ENCODE measurements around the gene ADH7. TPM values are rescaled to one million over a fixed set of nuclear protein-coding genes. Genes with fewer than 3 reads are reported as not detected.

Gene ADH7
- not detected for polyA plus RNA-seq
- long read RNA-seq, donor 1: 0 reads
- long read RNA-seq, donor 2: 0 reads
- long read RNA-seq, donor 3: 0 reads
- long read RNA-seq, donor 4: 0 reads
- long read RNA-seq, donor 5: 0 reads
- long read RNA-seq, donor 6: 0 reads
- long read RNA-seq, donor 7: 0 reads
- long read RNA-seq, donor 8: 0 reads
- long read RNA-seq, donor 9: 0 reads
- long read RNA-seq, donor 10: 0 reads
- long read RNA-seq, donor 11: 0 reads

- Histone ChIP-seq H3K4me1 (ENCODE audit: control insufficient read depth, insufficient read depth, low read length) (no peaks in the 10 kb centered on the region), H3K27ac (ENCODE audit: low read length) (no peak within 1 kb of the TSS), H3K9me3 (ENCODE audit: control insufficient read depth, low read depth, low read length) (no peaks in the 10 kb centered on the region), H3K27me3 (ENCODE audit: control insufficient read depth, insufficient read depth, low read length) (no peaks in the 10 kb centered on the region), H3K36me3 (ENCODE audit: control insufficient read depth, insufficient read depth, low read length) (no peaks in the 10 kb centered on the region), H3K4me3 (ENCODE audit: low read length) (no peak within 1 kb of the TSS)
- WGBS (ENCODE audit: insufficient coverage, low lambda C conversion rate): no CpG with 5 or more reads among the region's 1 CpG
- no peak for DNase-seq
These were observed at the start of gene ADH7 for GRCh38 chr4:99435154-99435553. ADH7 (minus strand) TSS chr4:99435342; CDS start chr4:99435233, 109 bp downstream.

GRCh38 chr4:99483636-99484035 lies 48.5 kb upstream of the ADH7 start:
- H3K27me3 ChIP-seq (ENCODE audit: control insufficient read depth, insufficient read depth, low read length): no peaks in the 10 kb centered on the region
- no peaks in the 10 kb centered on the region for H3K36me3 ChIP-seq (ENCODE audit: control insufficient read depth, insufficient read depth, low read length)
- no peaks in the 10 kb centered on the region for H3K4me1 ChIP-seq (ENCODE audit: control insufficient read depth, insufficient read depth, low read length)
- WGBS (ENCODE audit: insufficient coverage, low lambda C conversion rate): 100% methylated on average over 1 of the region's 1 CpG
- no peak overlapping the region for H3K4me3 ChIP-seq (ENCODE audit: low read length)
- no peak for DNase-seq
- no peak overlapping the region for H3K27ac ChIP-seq (ENCODE audit: low read length)
- peaks cover 5% of the 10 kb centered on the region for H3K9me3 ChIP-seq (ENCODE audit: control insufficient read depth, low read depth, low read length)

GRCh38 chr4:99473131-99473530 lies 38.0 kb upstream of the ADH7 start:
- Histone ChIP-seq H3K36me3 (ENCODE audit: control insufficient read depth, insufficient read depth, low read length) (no peaks in the 10 kb centered on the region), H3K9me3 (ENCODE audit: control insufficient read depth, low read depth, low read length) (no peaks in the 10 kb centered on the region), H3K27me3 (ENCODE audit: control insufficient read depth, insufficient read depth, low read length) (no peaks in the 10 kb centered on the region), H3K27ac (ENCODE audit: low read length) (no peak overlapping the region), H3K4me1 (ENCODE audit: control insufficient read depth, insufficient read depth, low read length) (no peaks in the 10 kb centered on the region), H3K4me3 (ENCODE audit: low read length) (no peak overlapping the region)
- no CpG with 5 or more reads among the region's 1 CpG for WGBS (ENCODE audit: insufficient coverage, low lambda C conversion rate)
- DNase-seq: no peak

- WGBS (ENCODE audit: insufficient coverage, low lambda C conversion rate): no CpG with 5 or more reads among the region's 1 CpG
- no peaks in the 10 kb centered on the region for H3K9me3 ChIP-seq (ENCODE audit: control insufficient read depth, low read depth, low read length)
- no peak overlapping the region for H3K27ac ChIP-seq (ENCODE audit: low read length)
- no peak overlapping the region for H3K4me3 ChIP-seq (ENCODE audit: low read length)
- H3K4me1 ChIP-seq (ENCODE audit: control insufficient read depth, insufficient read depth, low read length): no peaks in the 10 kb centered on the region
- H3K27me3 ChIP-seq (ENCODE audit: control insufficient read depth, insufficient read depth, low read length): no peaks in the 10 kb centered on the region
- DNase-seq: no peak
- H3K36me3 ChIP-seq (ENCODE audit: control insufficient read depth, insufficient read depth, low read length): no peaks in the 10 kb centered on the region
These were observed 36.8 kb upstream of the ADH7 start for GRCh38 chr4:99471896-99472295.

- DNase-seq: no peak
- Histone ChIP-seq H3K4me3 (ENCODE audit: low read length) (no peak overlapping the region), H3K9me3 (ENCODE audit: control insufficient read depth, low read depth, low read length) (no peaks in the 10 kb centered on the region), H3K27ac (ENCODE audit: low read length) (no peak overlapping the region), H3K4me1 (ENCODE audit: control insufficient read depth, insufficient read depth, low read length) (no peaks in the 10 kb centered on the region), H3K27me3 (ENCODE audit: control insufficient read depth, insufficient read depth, low read length) (no peaks in the 10 kb centered on the region), H3K36me3 (ENCODE audit: control insufficient read depth, insufficient read depth, low read length) (no peaks in the 10 kb centered on the region)
These were observed 36.2 kb upstream of the ADH7 start for GRCh38 chr4:99471349-99471748.

GRCh38 chr4:99468889-99469288 lies 33.7 kb upstream of the ADH7 start:
- DNase-seq: no peak
- H3K4me1 ChIP-seq (ENCODE audit: control insufficient read depth, insufficient read depth, low read length): no peaks in the 10 kb centered on the region
- no peak overlapping the region for H3K4me3 ChIP-seq (ENCODE audit: low read length)
- no peaks in the 10 kb centered on the region for H3K27me3 ChIP-seq (ENCODE audit: control insufficient read depth, insufficient read depth, low read length)
- WGBS (ENCODE audit: insufficient coverage, low lambda C conversion rate): no CpG with 5 or more reads among the region's 1 CpG
- H3K36me3 ChIP-seq (ENCODE audit: control insufficient read depth, insufficient read depth, low read length): no peaks in the 10 kb centered on the region
- H3K9me3 ChIP-seq (ENCODE audit: control insufficient read depth, low read depth, low read length): no peaks in the 10 kb centered on the region
- H3K27ac ChIP-seq (ENCODE audit: low read length): no peak overlapping the region

GRCh38 chr4:99467887-99468286 lies 32.7 kb upstream of the ADH7 start:
- Histone ChIP-seq H3K36me3 (ENCODE audit: control insufficient read depth, insufficient read depth, low read length) (no peaks in the 10 kb centered on the region), H3K27ac (ENCODE audit: low read length) (no peak overlapping the region), H3K27me3 (ENCODE audit: control insufficient read depth, insufficient read depth, low read length) (no peaks in the 10 kb centered on the region), H3K4me3 (ENCODE audit: low read length) (no peak overlapping the region), H3K4me1 (ENCODE audit: control insufficient read depth, insufficient read depth, low read length) (no peaks in the 10 kb centered on the region), H3K9me3 (ENCODE audit: control insufficient read depth, low read depth, low read length) (no peaks in the 10 kb centered on the region)
- no peak for DNase-seq
- 70% methylated on average over 1 of the region's 2 CpGs for WGBS (ENCODE audit: insufficient coverage, low lambda C conversion rate)

- no peak overlapping the region for H3K27ac ChIP-seq (ENCODE audit: low read length)
- no peaks in the 10 kb centered on the region for H3K9me3 ChIP-seq (ENCODE audit: control insufficient read depth, low read depth, low read length)
- no peak overlapping the region for H3K4me3 ChIP-seq (ENCODE audit: low read length)
- no CpG with 5 or more reads among the region's 2 CpGs for WGBS (ENCODE audit: insufficient coverage, low lambda C conversion rate)
- no peaks in the 10 kb centered on the region for H3K36me3 ChIP-seq (ENCODE audit: control insufficient read depth, insufficient read depth, low read length)
- DNase-seq: no peak
- no peaks in the 10 kb centered on the region for H3K27me3 ChIP-seq (ENCODE audit: control insufficient read depth, insufficient read depth, low read length)
- no peaks in the 10 kb centered on the region for H3K4me1 ChIP-seq (ENCODE audit: control insufficient read depth, insufficient read depth, low read length)
These were observed 28.4 kb upstream of the ADH7 start for GRCh38 chr4:99463566-99463965.

- WGBS (ENCODE audit: insufficient coverage, low lambda C conversion rate): no CpG with 5 or more reads among the region's 4 CpGs
- no peaks in the 10 kb centered on the region for H3K9me3 ChIP-seq (ENCODE audit: control insufficient read depth, low read depth, low read length)
- H3K4me1 ChIP-seq (ENCODE audit: control insufficient read depth, insufficient read depth, low read length): no peaks in the 10 kb centered on the region
- no peak overlapping the region for H3K27ac ChIP-seq (ENCODE audit: low read length)
- no peak overlapping the region for H3K4me3 ChIP-seq (ENCODE audit: low read length)
- H3K27me3 ChIP-seq (ENCODE audit: control insufficient read depth, insufficient read depth, low read length): no peaks in the 10 kb centered on the region
- peak; percentile 56 to 57 for DNase-seq
- H3K36me3 ChIP-seq (ENCODE audit: control insufficient read depth, insufficient read depth, low read length): no peaks in the 10 kb centered on the region
These were observed 27.8 kb upstream of the ADH7 start for GRCh38 chr4:99462875-99463464.

- Histone ChIP-seq H3K27me3 (ENCODE audit: control insufficient read depth, insufficient read depth, low read length) (no peaks in the 10 kb centered on the region), H3K4me3 (ENCODE audit: low read length) (no peak overlapping the region), H3K9me3 (ENCODE audit: control insufficient read depth, low read depth, low read length) (no peaks in the 10 kb centered on the region), H3K4me1 (ENCODE audit: control insufficient read depth, insufficient read depth, low read length) (no peaks in the 10 kb centered on the region), H3K27ac (ENCODE audit: low read length) (no peak overlapping the region), H3K36me3 (ENCODE audit: control insufficient read depth, insufficient read depth, low read length) (no peaks in the 10 kb centered on the region)
- WGBS (ENCODE audit: insufficient coverage, low lambda C conversion rate): no CpG with 5 or more reads among the region's 4 CpGs
- DNase-seq: no peak
These were observed 26.7 kb upstream of the ADH7 start for GRCh38 chr4:99461623-99462401.
